Thyroid gland (tissue), 4 donors: ENCODE data around the gene FOXP1.

ENCODE experiments used
- POLR2A ChIP-seq, 2 donors: fragments of 450-650 bp; IDR thresholded peaks; one replicate each; pipeline ENCODE4 v1.6.1; 2017; ENCODE audit warnings: antibody characterized with exemption in 2 of 2, mild to moderate bottlenecking in 2 of 2, moderate library complexity in 1 of 2
- TF ChIP-seq, protein P1 (sequence below), 6 experiments: fragments of 200-600 bp in 3 of 6; fragments of 450-650 bp in 3 of 6; sonication (generic) in 3 of 6; IDR thresholded peaks; one replicate each; pipeline ENCODE4 v1.5.1; 2016 to 2019; ENCODE audit warnings: antibody characterized with exemption in 6 of 6, mild to moderate bottlenecking in 2 of 6, inconsistent platforms in 1 of 6, moderate library complexity in 1 of 6

GRCh38 chr3:71250026-71250425 is 333.5 kb downstream of the FOXP1 start:
- TF ChIP-seq, protein P1, sequence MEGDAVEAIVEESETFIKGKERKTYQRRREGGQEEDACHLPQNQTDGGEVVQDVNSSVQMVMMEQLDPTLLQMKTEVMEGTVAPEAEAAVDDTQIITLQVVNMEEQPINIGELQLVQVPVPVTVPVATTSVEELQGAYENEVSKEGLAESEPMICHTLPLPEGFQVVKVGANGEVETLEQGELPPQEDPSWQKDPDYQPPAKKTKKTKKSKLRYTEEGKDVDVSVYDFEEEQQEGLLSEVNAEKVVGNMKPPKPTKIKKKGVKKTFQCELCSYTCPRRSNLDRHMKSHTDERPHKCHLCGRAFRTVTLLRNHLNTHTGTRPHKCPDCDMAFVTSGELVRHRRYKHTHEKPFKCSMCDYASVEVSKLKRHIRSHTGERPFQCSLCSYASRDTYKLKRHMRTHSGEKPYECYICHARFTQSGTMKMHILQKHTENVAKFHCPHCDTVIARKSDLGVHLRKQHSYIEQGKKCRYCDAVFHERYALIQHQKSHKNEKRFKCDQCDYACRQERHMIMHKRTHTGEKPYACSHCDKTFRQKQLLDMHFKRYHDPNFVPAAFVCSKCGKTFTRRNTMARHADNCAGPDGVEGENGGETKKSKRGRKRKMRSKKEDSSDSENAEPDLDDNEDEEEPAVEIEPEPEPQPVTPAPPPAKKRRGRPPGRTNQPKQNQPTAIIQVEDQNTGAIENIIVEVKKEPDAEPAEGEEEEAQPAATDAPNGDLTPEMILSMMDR (IDR thresholded peaks at IDR 0.05): no peak
- no peak for TF ChIP-seq POLR2A (IDR thresholded peaks at IDR 0.05)
